Endothelial cell of umbilical vein (primary cell): ENCODE results near the gene GFM2. TPM values are rescaled to one million over a fixed set of nuclear protein-coding genes. Genes with fewer than 3 reads are reported as not detected.

ENCODE experiments used
- BruUV-seq: library from RNA; stranded (reverse); fragments of 400-500 nt; replicated peaks from 2 replicates; lab custom pipeline; 2021; lab: Mats Ljungman, UMichigan
- CTCF ChIA-PET: fragments of 300-600, 350-600 bp; sonication (Branson Sonifier 250); formaldehyde crosslinking; loops from one replicate; lab custom pipeline; 2021; ENCODE audit warnings: antibody characterized with exemption, inconsistent platforms; lab: Charles Lee
- POLR2A ChIA-PET: fragments of 300-600, 350-600 bp; sonication (Branson Sonifier 250); formaldehyde crosslinking; loops from one replicate; lab custom pipeline; 2021; ENCODE audit warnings: antibody characterized with exemption, inconsistent platforms; lab: Charles Lee
- DNase-seq: peaks from one replicate; pipeline ENCODE4 v3.0.0-alpha.2; 2011; ENCODE audit warnings: low read depth, low spot score
- FAIRE-seq: peaks from 2 replicates; lab custom pipeline; 2011; peaks lifted over from hg19 to GRCh38; lab: Jason Lieb, UNC
- H2AFZ ChIP-seq: 2 replicates; pipeline ENCODE4 v1.6.0; 2012; ENCODE audit warnings: low read depth, low read length, control low read depth, inconsistent platforms
- H3K27ac ChIP-seq: 2 replicates; pipeline ENCODE4 v1.5.1; 2011; ENCODE audit warnings: low read depth, mild to moderate bottlenecking, control low read depth, low read length, moderate library complexity; ENCODE audit not compliant: insufficient read depth
- H3K27me3 ChIP-seq, 2 experiments: 2 replicates each; pipeline versions ENCODE4 v1.6.0 to v1.6.1; 2011; ENCODE audit warnings: low read length in 2 of 2, mixed read lengths in 1 of 2; ENCODE audit not compliant: control insufficient read depth in 2 of 2, insufficient read depth in 2 of 2
- H3K36me3 ChIP-seq, 2 experiments: 2 replicates in 1 of 2; 3 replicates in 1 of 2; pipeline ENCODE4 v1.5.1; 2011; ENCODE audit warnings: low read length in 2 of 2, mild to moderate bottlenecking in 1 of 2, moderate library complexity in 1 of 2; ENCODE audit not compliant: control insufficient read depth in 2 of 2, insufficient read depth in 2 of 2; ENCODE audit errors: extremely low read depth in 1 of 2
- H3K4me1 ChIP-seq: 3 replicates; pipeline ENCODE4 v1.5.1; 2011; ENCODE audit warnings: mild to moderate bottlenecking, low read length; ENCODE audit not compliant: control insufficient read depth, insufficient read depth; ENCODE audit errors: extremely low read depth
- H3K4me2 ChIP-seq: 2 replicates; pipeline ENCODE4 v1.6.1; 2011; ENCODE audit warnings: low read length, control low read depth, mixed read lengths; ENCODE audit not compliant: insufficient read depth
- H3K4me3 ChIP-seq, 3 experiments: fragments of 200-600 bp in 1 of 3; sonication (generic), shearing (Covaris generic) in 1 of 3; replicated peaks in 1 of 3; 2 replicates each; pipeline ENCODE4 v1.5.1; 2011 to 2016; ENCODE audit warnings: control low read depth in 3 of 3, low read length in 3 of 3, mild to moderate bottlenecking in 2 of 3, inconsistent platforms in 1 of 3, low read depth in 1 of 3, moderate library complexity in 1 of 3; ENCODE audit not compliant: insufficient read depth in 1 of 3
- H3K79me2 ChIP-seq: 2 replicates; pipeline ENCODE4 v1.6.0; 2012; ENCODE audit warnings: low read length, inconsistent platforms; ENCODE audit not compliant: control insufficient read depth, insufficient read depth
- H3K9ac ChIP-seq: replicated peaks from 2 replicates; pipeline ENCODE3; 2011; ENCODE audit warnings: low read length, control low read depth; ENCODE audit not compliant: insufficient read depth; ENCODE audit errors: extremely low read depth
- H3K9me1 ChIP-seq: replicated peaks from 3 replicates; pipeline ENCODE4 v1.6.0; 2011; ENCODE audit warnings: mild to moderate bottlenecking, low read length; ENCODE audit not compliant: control insufficient read depth, insufficient read depth; ENCODE audit errors: extremely low read depth
- H3K9me3 ChIP-seq: replicated peaks from 2 replicates; pipeline ENCODE4 v1.5.1; 2012; ENCODE audit warnings: low read length, inconsistent platforms; ENCODE audit not compliant: control insufficient read depth, insufficient read depth
- H4K20me1 ChIP-seq: replicated peaks from 2 replicates; pipeline ENCODE3; 2011; ENCODE audit warnings: mild to moderate bottlenecking, low read length; ENCODE audit not compliant: control insufficient read depth, insufficient read depth; ENCODE audit errors: extremely low read depth
- EZH2 ChIP-seq: IDR thresholded peaks from 2 replicates; pipeline ENCODE4 v1.6.1; 2012; ENCODE audit warnings: borderline replicate concordance, low read depth, mild to moderate bottlenecking, moderate library complexity, low read length, inconsistent platforms; ENCODE audit not compliant: severe bottlenecking
- FOS ChIP-seq: IDR thresholded peaks from 2 replicates; pipeline ENCODE4 v1.6.1; 2011; ENCODE audit warnings: mild to moderate bottlenecking, low read length, moderate library complexity, borderline replicate concordance; ENCODE audit not compliant: insufficient read depth
- GATA2 ChIP-seq: IDR thresholded peaks from 2 replicates; pipeline ENCODE4 v1.7.0; 2011; ENCODE audit warnings: low read depth, mild to moderate bottlenecking, moderate library complexity, mixed read lengths, low read length; ENCODE audit not compliant: insufficient read length, insufficient read depth
- JUN ChIP-seq: IDR thresholded peaks from 2 replicates; pipeline ENCODE4 v1.6.1; 2011; ENCODE audit warnings: borderline replicate concordance, low read depth; ENCODE audit not compliant: insufficient read length, insufficient read depth
- MYC ChIP-seq: IDR thresholded peaks from one replicate; pipeline ENCODE4 v1.6.1; 2011; ENCODE audit warnings: mild to moderate bottlenecking, low read depth, low read length
- POLR2A ChIP-seq: IDR thresholded peaks from 2 replicates; pipeline ENCODE4 v1.6.1; 2012; ENCODE audit warnings: low read depth, mild to moderate bottlenecking, control low read depth, low read length
- POLR2AphosphoS5 ChIP-seq: IDR thresholded peaks from 2 replicates; pipeline ENCODE4 v1.6.1; 2012; ENCODE audit warnings: low read depth, mild to moderate bottlenecking, control low read depth, low read length, moderate library complexity; ENCODE audit not compliant: insufficient read depth
- dilution Hi-C: fragments of 300-500 bp; cut with MboI; formaldehyde crosslinking; loops from one replicate; pipeline ENCODE4 v1.15.0; 2019; ENCODE audit warnings: low sequenced_read_pairs; ENCODE audit not compliant: extremely low pct_ligation_motif_present
- intact Hi-C: fragments of 100-400 bp; cut with micrococcal nuclease; formaldehyde crosslinking; loops from one replicate; pipeline ENCODE4 v1.10.0; 2022
- polyA plus RNA-seq, 4 experiments: library from polyadenylated mRNA; depleted of rRNA in 3 of 4; stranded (reverse) in 3 of 4; unstranded in 1 of 4; fragments of >200 nt; gene quantifications; 2 replicates each; pipeline versions ENCODE4 v1.2.1 to v1.2.3, GENCODE V29; 2011 to 2012; ENCODE audit warnings: missing spikeins in 1 of 4
- total RNA-seq: library from RNA; stranded (reverse); gene quantifications from 2 replicates; pipeline ENCODE4 v1.2.3, GENCODE V29; 2021
- TF ChIP-seq, protein P1 (sequence below), 2 donors: IDR thresholded peaks; 1 replicate in 1 of 2; 2 replicates in 1 of 2; pipeline ENCODE4 v1.5.1; 2011; ENCODE audit warnings: low read length in 2 of 2, mild to moderate bottlenecking in 2 of 2, moderate library complexity in 2 of 2, control low read depth in 1 of 2, inconsistent platforms in 1 of 2, low read depth in 1 of 2; ENCODE audit not compliant: insufficient read depth in 1 of 2; ENCODE audit errors: extremely low read depth in 1 of 2
- TF ChIP-seq, protein P2 (sequence below): IDR thresholded peaks from 2 replicates; pipeline ENCODE4 v1.6.1; 2011; ENCODE audit not compliant: insufficient read depth, insufficient read length

The GFM2 gene
- total and polyA plus RNA-seq, 2 donors (not counting 3 experiments of a cell fraction or from before 2014, with no cell fraction given), result 16.5 to 29.0 TPM

DNA sequence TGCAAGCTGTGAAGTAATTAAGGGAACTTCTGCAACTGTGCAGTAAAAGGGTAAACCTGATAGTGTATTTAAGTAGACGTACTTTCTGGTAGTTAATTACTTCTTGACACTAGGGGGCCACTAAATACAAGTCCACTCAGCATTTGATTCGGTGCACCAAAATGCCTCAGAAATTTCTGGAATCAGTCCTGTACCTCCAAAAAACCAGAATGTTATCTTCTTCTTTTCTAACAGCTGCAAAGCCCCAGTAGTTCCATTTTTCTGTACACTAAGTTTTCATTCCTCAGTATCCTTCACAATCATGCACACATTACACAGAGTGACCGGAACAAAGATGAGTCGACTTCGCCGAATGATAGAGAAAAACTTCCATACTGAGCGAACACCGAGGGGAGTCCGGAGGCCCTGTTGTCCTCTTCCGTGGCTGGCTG, 484 bp downstream of the GFM2 start:
- Histone ChIP-seq H3K36me3 (peaks cover 0 to 5% of the 10 kb centered on the region in 2 experiments), H3K4me2 (peak overlapping the region; percentile 84), H3K79me2 (peaks cover 40% of the 10 kb centered on the region), H3K27me3 (no peaks in the 10 kb centered on the region), H3K9me3 (no peaks in the 10 kb centered on the region), H3K27ac (peak overlapping the region; percentile 16), H4K20me1 (no peaks in the 10 kb centered on the region), H2AFZ (peak overlapping the region; percentile 99), H3K4me1 (peaks cover 17% of the 10 kb centered on the region), H3K9me1 (no peaks in the 10 kb centered on the region), H3K9ac (peak overlapping the region; percentile 68), H3K4me3 (peak overlapping the region; percentile 73 to 98 (median 86))
- ChIA-PET POLR2A (no interaction called here), CTCF (interaction anchor here (0.9 to 1.2 kb wide), 3 partner anchors 23 to 137 kb away, joined by 3 read pairs; no protein-coding TSS in a partner anchor)
- TF ChIP-seq, protein P1, sequence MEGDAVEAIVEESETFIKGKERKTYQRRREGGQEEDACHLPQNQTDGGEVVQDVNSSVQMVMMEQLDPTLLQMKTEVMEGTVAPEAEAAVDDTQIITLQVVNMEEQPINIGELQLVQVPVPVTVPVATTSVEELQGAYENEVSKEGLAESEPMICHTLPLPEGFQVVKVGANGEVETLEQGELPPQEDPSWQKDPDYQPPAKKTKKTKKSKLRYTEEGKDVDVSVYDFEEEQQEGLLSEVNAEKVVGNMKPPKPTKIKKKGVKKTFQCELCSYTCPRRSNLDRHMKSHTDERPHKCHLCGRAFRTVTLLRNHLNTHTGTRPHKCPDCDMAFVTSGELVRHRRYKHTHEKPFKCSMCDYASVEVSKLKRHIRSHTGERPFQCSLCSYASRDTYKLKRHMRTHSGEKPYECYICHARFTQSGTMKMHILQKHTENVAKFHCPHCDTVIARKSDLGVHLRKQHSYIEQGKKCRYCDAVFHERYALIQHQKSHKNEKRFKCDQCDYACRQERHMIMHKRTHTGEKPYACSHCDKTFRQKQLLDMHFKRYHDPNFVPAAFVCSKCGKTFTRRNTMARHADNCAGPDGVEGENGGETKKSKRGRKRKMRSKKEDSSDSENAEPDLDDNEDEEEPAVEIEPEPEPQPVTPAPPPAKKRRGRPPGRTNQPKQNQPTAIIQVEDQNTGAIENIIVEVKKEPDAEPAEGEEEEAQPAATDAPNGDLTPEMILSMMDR (IDR thresholded peaks at IDR 0.05; ENCODE audit: extremely low read depth in 1 of 2, insufficient read depth in 1 of 2, low read depth in 1 of 2, low read length in 2 of 2), result peak; percentile 3 to 43
- TF ChIP-seq JUN, result no peak
- TF ChIP-seq GATA2, result no peak
- dilution Hi-C loops (no loop called here), intact Hi-C loops (loop anchor here (1.0 to 2.0 kb wide), 3 partner anchors 153 to 1490 kb away; partner anchors contain the start of gene HMGCR)
- DNase-seq, result peak; percentile 66
- BruUV-seq, result TSS peak; percentile 71
- peak; percentile 56 for FAIRE-seq

DNA sequence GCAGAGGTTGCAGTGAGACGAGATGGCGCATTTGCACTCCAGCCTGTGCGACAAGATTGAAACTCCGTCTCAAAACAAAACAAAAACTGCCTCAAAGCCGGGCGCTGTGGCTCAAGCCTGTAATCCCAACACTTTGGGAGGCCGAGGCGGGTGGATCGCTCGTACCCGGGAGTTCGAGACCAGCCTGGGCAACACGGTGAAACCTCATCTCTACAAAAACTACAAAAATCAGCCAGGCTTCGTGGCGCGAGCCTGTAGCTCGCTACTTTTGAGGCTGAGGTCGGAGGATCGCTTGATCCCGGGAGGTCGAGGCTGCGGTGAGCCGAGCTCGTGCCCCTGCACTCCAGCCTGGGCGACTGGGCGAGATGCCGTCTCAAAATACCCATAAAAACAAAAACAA, 988 bp downstream of the GFM2 start:
- Histone ChIP-seq H3K27ac (no peak overlapping the region), H3K9me3 (no peaks in the 10 kb centered on the region), H3K4me2 (peak overlapping the region; percentile 84), H3K79me2 (peaks cover 40% of the 10 kb centered on the region), H3K9ac (peak overlapping the region; percentile 68), H3K36me3 (peaks cover 0 to 2% of the 10 kb centered on the region in 2 experiments), H3K4me3 (peak overlapping the region; percentile 73 to 98 (median 86)), H4K20me1 (no peaks in the 10 kb centered on the region), H3K27me3 (no peaks in the 10 kb centered on the region), H3K9me1 (no peaks in the 10 kb centered on the region), H3K4me1 (peaks cover 17% of the 10 kb centered on the region), H2AFZ (no peak overlapping the region)
- dilution Hi-C loops, result no loop called here
- DNase-seq (no peak), FAIRE-seq (no peak)
- BruUV-seq, result no TSS peak
- intact Hi-C loops, result loop anchor here (1.0 to 2.0 kb wide), 3 partner anchors 153 to 1491 kb away; partner anchors contain the start of gene HMGCR
- ChIA-PET CTCF (no interaction called here), POLR2A (no interaction called here)
- TF ChIP-seq JUN, result no peak
- TF ChIP-seq, protein P2, sequence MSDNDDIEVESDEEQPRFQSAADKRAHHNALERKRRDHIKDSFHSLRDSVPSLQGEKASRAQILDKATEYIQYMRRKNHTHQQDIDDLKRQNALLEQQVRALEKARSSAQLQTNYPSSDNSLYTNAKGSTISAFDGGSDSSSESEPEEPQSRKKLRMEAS, result no peak
- TF ChIP-seq, protein P1 (IDR thresholded peaks at IDR 0.05; ENCODE audit: extremely low read depth in 1 of 2, insufficient read depth in 1 of 2, low read depth in 1 of 2, low read length in 2 of 2), result no peak
- no peak for TF ChIP-seq FOS
- no peak for TF ChIP-seq GATA2
- TF ChIP-seq POLR2A, result no peak
- no peak for TF ChIP-seq EZH2
- TF ChIP-seq MYC, result no peak
- no peak for TF ChIP-seq POLR2AphosphoS5
